22Rv1 (cell line): Measurements from ENCODE around the gene DRD2.

Source experiments
- H3K27ac ChIP-seq: fragments of 450-650 bp; 2 replicates; pipeline ENCODE4 v1.5.1; 2017
- CTCF ChIP-seq: fragments of 450-650 bp; IDR thresholded peaks from 2 replicates; pipeline ENCODE4 v1.5.1; 2017; ENCODE audit warnings: mild to moderate bottlenecking
- ZFX ChIP-seq: fragments of 450-650 bp; IDR thresholded peaks from 2 replicates; pipeline ENCODE4 v1.6.1; 2017; ENCODE audit warnings: antibody characterized with exemption, borderline replicate concordance

Gene DRD2

DNA sequence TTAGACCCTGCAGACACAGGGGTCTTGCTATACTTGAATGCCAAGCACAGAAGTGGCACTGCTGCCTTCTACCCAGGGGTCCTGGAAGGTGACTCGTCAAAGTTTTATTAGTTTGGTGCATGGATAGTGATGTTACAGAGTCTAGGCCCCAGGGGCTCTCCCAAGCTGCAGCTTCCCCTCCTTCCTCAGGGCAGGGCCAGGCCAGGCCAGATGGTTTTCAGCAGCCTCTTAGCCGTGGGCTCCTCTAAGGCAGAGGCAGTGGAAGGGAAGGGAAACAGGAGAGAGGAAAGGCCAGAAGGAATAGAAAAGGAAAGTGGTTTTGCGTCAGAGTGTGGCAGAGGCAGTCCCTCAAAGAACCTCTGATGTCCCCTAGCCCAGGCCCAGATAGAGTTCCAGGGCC lies 65.7 kb downstream of the DRD2 start:
- TF ChIP-seq ZFX (no peak), CTCF (no peak)
- H3K27ac ChIP-seq, result no peak overlapping the region

- H3K27ac ChIP-seq, result no peak overlapping the region
- no peak for TF ChIP-seq CTCF
- TF ChIP-seq ZFX, result no peak
Measured at GRCh38 chr11:113408887-113409286, 66.3 kb downstream of the DRD2 start.

DNA sequence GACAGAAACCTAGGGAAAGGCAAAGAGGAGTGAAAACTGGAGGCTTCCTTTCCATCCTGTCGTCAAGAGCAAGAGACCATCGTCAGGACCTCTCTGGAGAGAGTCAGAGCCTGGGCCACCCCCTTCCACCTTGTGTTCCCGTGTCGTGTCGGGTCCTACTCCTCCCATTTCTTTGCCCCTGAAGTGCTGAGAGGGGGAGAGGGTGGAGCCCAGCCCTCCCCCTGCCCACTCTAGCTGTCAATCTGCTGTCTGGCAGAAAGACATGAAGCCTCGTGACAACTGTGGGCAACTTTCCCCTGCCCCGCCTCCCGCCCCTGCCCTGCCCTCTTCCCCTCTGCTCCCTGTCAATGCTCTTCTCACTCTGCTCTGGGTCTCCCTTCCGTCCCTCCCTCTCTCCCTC lies 67.0 kb downstream of the DRD2 start:
- H3K27ac ChIP-seq, result no peak overlapping the region
- TF ChIP-seq ZFX (no peak), CTCF (no peak)

DNA sequence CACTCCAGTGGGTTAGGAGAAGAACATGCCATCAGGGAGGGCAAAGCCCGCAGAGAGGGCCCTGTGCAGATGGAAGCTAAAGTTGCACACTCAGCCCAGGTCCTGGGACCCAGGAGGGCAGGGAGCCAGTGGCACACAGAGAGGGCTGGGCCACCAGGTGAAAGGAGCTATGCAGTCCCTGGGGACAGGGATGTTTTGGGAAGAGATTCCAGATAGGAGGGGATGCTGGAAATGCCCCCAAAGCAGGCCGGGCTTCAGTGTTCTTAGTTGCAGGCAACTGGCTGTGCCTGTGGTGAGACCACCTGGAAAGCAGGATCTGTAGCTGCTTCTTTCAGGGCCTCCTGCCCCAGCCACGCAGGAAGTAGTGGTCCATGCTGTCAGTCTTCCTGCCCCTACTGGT lies 68.0 kb downstream of the DRD2 start:
- H3K27ac ChIP-seq, result no peak overlapping the region
- TF ChIP-seq CTCF (no peak), ZFX (no peak)

DNA sequence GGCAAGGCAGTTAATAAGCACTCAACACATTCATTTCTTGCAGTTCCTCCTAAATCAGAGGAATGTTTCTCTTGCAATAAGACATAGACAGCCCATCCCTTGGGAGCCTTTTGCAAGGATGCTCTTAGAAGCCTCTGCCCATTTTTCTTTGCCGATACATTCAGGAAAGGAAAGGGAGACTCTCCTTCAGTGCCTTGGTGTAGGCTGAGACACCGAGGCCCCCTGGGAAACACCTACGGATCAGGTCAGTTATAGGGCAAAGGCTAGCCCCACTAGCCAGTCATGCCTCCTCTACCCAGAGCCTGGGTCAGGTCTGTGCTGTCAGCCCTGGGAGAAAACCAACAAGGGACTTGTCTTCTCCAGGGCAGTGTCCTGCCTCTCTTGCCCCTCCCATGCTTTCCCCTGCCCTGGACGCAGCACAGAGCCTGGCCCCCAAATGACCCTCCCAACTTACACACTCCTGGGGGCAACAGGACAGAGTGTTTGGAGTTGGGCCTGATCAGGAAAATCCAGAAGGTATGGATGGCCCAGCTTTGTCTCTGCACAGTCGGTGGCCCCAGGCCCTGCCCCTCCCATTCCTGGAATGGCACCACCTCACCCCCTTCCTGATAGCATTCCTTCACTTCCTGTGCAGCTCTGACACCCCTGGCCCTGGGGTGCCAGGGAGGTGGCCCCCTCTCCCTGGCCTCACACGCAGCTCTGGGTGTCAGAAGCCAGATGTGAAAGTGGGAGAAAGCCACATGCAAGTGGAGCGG lies 69.3 kb downstream of the DRD2 start:
- TF ChIP-seq CTCF, result no peak
- TF ChIP-seq ZFX, result no peak
- no peak overlapping the region for H3K27ac ChIP-seq

- no peak for TF ChIP-seq CTCF
- no peak for TF ChIP-seq ZFX
- H3K27ac ChIP-seq, result no peak overlapping the region
Measured at GRCh38 chr11:113404859-113405430, 70.3 kb downstream of the DRD2 start.

- no peak overlapping the region for H3K27ac ChIP-seq
Measured at GRCh38 chr11:113401718-113402117, 73.5 kb downstream of the DRD2 start.

More at GRCh38 chr11:113401718-113402117, 73.5 kb downstream of the DRD2 start:
- TF ChIP-seq CTCF (no peak), ZFX (no peak)
